Body of pancreas (tissue), 4 donors: ENCODE data around the gene RXRA.

Source experiments
- POLR2A ChIP-seq, 3 donors: fragments of 450-650 bp; IDR thresholded peaks; one replicate each; pipeline ENCODE4 v1.6.1; 2016; ENCODE audit warnings: antibody characterized with exemption in 3 of 3, mild to moderate bottlenecking in 2 of 3
- TF ChIP-seq, protein P1 (sequence below), 7 experiments: fragments of 450-650 bp in 4 of 7; fragments of 200-600 bp in 3 of 7; sonication (generic) in 3 of 7; IDR thresholded peaks; one replicate each; pipeline ENCODE4 v1.5.1; 2016 to 2019; ENCODE audit warnings: antibody characterized with exemption in 7 of 7

DNA sequence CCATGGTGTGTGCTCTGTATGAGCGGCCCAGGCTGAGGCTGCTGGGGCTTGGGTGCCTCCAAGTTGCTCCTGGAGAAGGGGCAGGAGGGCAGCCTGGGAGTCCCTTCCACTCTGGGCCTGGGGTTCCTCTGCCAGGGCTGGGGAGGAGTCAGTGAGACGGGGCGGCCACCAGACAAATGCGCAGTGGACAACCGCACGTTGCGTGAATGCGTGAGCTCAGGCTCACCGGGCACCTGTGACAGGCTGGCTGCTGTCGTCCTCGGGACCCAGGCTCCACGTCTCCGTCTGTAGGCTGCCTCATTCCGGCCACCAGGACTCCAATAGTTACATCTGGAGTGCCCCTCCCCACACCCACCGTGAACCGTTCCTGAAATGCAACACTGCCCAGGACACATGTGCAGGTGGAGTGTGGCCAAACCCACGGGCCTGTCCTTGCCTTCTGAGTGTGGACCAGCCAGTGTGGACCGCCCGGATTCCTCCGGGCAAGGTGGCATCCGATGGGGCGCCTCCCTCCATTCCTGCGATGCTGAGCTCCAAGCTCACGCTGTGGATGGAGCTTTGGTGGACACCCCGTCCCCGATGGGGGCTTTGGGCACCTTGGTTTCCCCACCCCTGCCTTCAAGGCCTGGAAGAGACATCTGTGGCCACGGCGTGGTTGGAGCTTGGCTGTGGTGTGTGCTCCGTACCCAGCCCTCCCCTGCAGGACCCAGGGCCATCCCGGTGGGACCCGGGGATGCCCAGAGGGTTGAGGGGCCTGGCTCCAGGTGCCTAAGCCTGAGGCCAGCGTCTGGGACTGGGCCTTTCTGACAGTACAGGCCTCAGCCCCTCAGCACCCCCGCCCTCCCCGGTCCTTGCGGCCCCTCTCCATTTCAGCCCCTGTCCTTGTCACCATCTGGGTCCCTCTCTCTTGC, 34.0 kb upstream of the RXRA start:
- no peak for TF ChIP-seq POLR2A (IDR thresholded peaks at IDR 0.05)
- TF ChIP-seq, protein P1, sequence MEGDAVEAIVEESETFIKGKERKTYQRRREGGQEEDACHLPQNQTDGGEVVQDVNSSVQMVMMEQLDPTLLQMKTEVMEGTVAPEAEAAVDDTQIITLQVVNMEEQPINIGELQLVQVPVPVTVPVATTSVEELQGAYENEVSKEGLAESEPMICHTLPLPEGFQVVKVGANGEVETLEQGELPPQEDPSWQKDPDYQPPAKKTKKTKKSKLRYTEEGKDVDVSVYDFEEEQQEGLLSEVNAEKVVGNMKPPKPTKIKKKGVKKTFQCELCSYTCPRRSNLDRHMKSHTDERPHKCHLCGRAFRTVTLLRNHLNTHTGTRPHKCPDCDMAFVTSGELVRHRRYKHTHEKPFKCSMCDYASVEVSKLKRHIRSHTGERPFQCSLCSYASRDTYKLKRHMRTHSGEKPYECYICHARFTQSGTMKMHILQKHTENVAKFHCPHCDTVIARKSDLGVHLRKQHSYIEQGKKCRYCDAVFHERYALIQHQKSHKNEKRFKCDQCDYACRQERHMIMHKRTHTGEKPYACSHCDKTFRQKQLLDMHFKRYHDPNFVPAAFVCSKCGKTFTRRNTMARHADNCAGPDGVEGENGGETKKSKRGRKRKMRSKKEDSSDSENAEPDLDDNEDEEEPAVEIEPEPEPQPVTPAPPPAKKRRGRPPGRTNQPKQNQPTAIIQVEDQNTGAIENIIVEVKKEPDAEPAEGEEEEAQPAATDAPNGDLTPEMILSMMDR (IDR thresholded peaks at IDR 0.05): no peak
